Keratinocyte (primary cell): ENCODE measurements around the gene MYBPH. TPM values are rescaled to one million over a fixed set of nuclear protein-coding genes. Genes with fewer than 3 reads are reported as not detected.

Experiments used
- DNase-seq: peaks from one replicate; pipeline ENCODE4 v3.0.0-alpha.2; 2011; ENCODE audit warnings: low read depth, missing footprints, low spot score
- FAIRE-seq: peaks from 2 replicates; lab custom pipeline; 2011; peaks lifted over from hg19 to GRCh38; lab: Jason Lieb, UNC
- H2AFZ ChIP-seq: 2 replicates; pipeline ENCODE4 v1.6.0; 2012; ENCODE audit warnings: low read length, control low read depth, inconsistent platforms; ENCODE audit not compliant: control insufficient read depth
- H3K27ac ChIP-seq: 2 replicates; pipeline ENCODE4 v1.5.1; 2011; ENCODE audit warnings: low read length; ENCODE audit not compliant: control insufficient read depth, insufficient read depth
- H3K27me3 ChIP-seq: 3 replicates; pipeline ENCODE4 v1.6.0; 2011; ENCODE audit warnings: low read length; ENCODE audit not compliant: control insufficient read depth, insufficient read depth; ENCODE audit errors: extremely low read depth
- H3K36me3 ChIP-seq, 2 experiments: 2 replicates in 1 of 2; 3 replicates in 1 of 2; pipeline ENCODE4 v1.5.1; 2011; ENCODE audit warnings: low read length in 2 of 2, mild to moderate bottlenecking in 1 of 2; ENCODE audit not compliant: control insufficient read depth in 2 of 2, insufficient read depth in 2 of 2; ENCODE audit errors: extremely low read depth in 1 of 2
- H3K4me1 ChIP-seq: 3 replicates; pipeline ENCODE4 v1.5.1; 2011; ENCODE audit warnings: low read length; ENCODE audit not compliant: control insufficient read depth, insufficient read depth; ENCODE audit errors: extremely low read depth
- H3K4me2 ChIP-seq: 3 replicates; pipeline ENCODE4 v1.6.0; 2011; ENCODE audit warnings: low read depth, low read length; ENCODE audit not compliant: control insufficient read depth, insufficient read depth; ENCODE audit errors: extremely low read depth
- H3K4me3 ChIP-seq, 3 experiments: fragments of 200-600 bp in 1 of 3; sonication (generic) in 1 of 3; 2 replicates in 2 of 3; 3 replicates in 1 of 3; pipeline ENCODE4 v1.5.1; 2011 to 2016; ENCODE audit warnings: low read length in 3 of 3, mild to moderate bottlenecking in 3 of 3, control low read depth in 2 of 3, inconsistent platforms in 1 of 3, low read depth in 1 of 3, mixed read lengths in 1 of 3, mixed run types in 1 of 3, moderate library complexity in 1 of 3; ENCODE audit not compliant: control insufficient read depth in 2 of 3, insufficient read depth in 2 of 3; ENCODE audit errors: extremely low read depth in 1 of 3
- H3K79me2 ChIP-seq: 2 replicates; pipeline ENCODE4 v1.6.0; 2012; ENCODE audit warnings: low read length; ENCODE audit not compliant: control insufficient read depth, insufficient read depth
- H3K9ac ChIP-seq: 3 replicates; pipeline ENCODE4 v1.6.0; 2011; ENCODE audit warnings: low read length; ENCODE audit not compliant: control insufficient read depth, insufficient read depth; ENCODE audit errors: extremely low read depth
- H3K9me1 ChIP-seq: 3 replicates; pipeline ENCODE4 v1.6.0; 2011; ENCODE audit warnings: low read length; ENCODE audit not compliant: control insufficient read depth, insufficient read depth; ENCODE audit errors: extremely low read depth
- H3K9me3 ChIP-seq: 2 replicates; pipeline ENCODE4 v1.5.1; 2012; ENCODE audit warnings: low read depth, low read length; ENCODE audit not compliant: control insufficient read depth
- H4K20me1 ChIP-seq: 3 replicates; pipeline ENCODE4 v1.6.0; 2011; ENCODE audit warnings: low read length; ENCODE audit not compliant: control insufficient read depth, insufficient read depth; ENCODE audit errors: extremely low read depth
- CTCF ChIP-seq, 3 experiments: IDR thresholded peaks in 1 of 3; conservative IDR thresholded peaks in 1 of 3; optimal IDR thresholded peaks in 1 of 3; 2 replicates in 2 of 3; 3 replicates in 1 of 3; pipeline versions ENCODE3 to v1.5.1; 2011; ENCODE audit warnings: low read length in 3 of 3, mild to moderate bottlenecking in 3 of 3, moderate library complexity in 2 of 3, control low read depth in 1 of 3, inconsistent platforms in 1 of 3; ENCODE audit not compliant: insufficient read depth in 2 of 3; ENCODE audit errors: extremely low read depth in 1 of 3
- EZH2 ChIP-seq: IDR thresholded peaks from one replicate; pipeline ENCODE4 v1.6.1; 2012; ENCODE audit warnings: inconsistent platforms, mild to moderate bottlenecking, low read length, moderate library complexity
- dilution Hi-C: fragments of 300-500 bp; cut with MboI; formaldehyde crosslinking; loops from one replicate; pipeline ENCODE4 v1.7.0; 2020; ENCODE audit warnings: low sequenced_read_pairs; ENCODE audit not compliant: extremely low pct_ligation_motif_present
- polyA plus RNA-seq, 5 experiments: library from polyadenylated mRNA; depleted of rRNA in 3 of 5; stranded (reverse) in 3 of 5; stranded (forward) in 1 of 5; unstranded in 1 of 5; fragments of >200 nt; gene quantifications; 1 replicate in 1 of 5; 2 replicates in 3 of 5; 3 replicates in 1 of 5; pipeline versions ENCODE4 v1.2.1 to v1.2.3, GENCODE V29; 2011 to 2012; ENCODE audit warnings: missing spikeins in 2 of 5, low read depth in 1 of 5, low replicate concordance in 1 of 5

MYBPH gene
- polyA plus RNA-seq, 1 donor (not counting 4 experiments of a cell fraction or from before 2014, with no cell fraction given) = not detected

- Histone ChIP-seq H3K4me2 (no peak overlapping the region), H3K9ac (no peak overlapping the region), H3K79me2 (no peaks in the 10 kb centered on the region), H3K36me3 (no peaks in the 10 kb centered on the region), H3K9me3 (peaks cover 3% of the 10 kb centered on the region), H4K20me1 (no peaks in the 10 kb centered on the region), H3K9me1 (no peaks in the 10 kb centered on the region), H3K4me1 (no peaks in the 10 kb centered on the region), H3K27ac (no peak overlapping the region), H2AFZ (no peak overlapping the region), H3K27me3 (peaks cover 24% of the 10 kb centered on the region), H3K4me3 (no peak overlapping the region)
- no peak for FAIRE-seq
- DNase-seq = no peak
- no peak for TF ChIP-seq EZH2
- no peak for TF ChIP-seq CTCF (optimal IDR thresholded peaks at IDR 0.05 in 1 of 3, IDR thresholded peaks at IDR 0.05 in 1 of 3, conservative IDR thresholded peaks at IDR 0.05 in 1 of 3; ENCODE audit: extremely low read depth in 1 of 3, insufficient read depth in 2 of 3, low read length in 3 of 3)
- dilution Hi-C loops = no loop called here
Measured at GRCh38 chr1:203162403-203162802, 13.2 kb downstream of the MYBPH start.

- Histone ChIP-seq H3K4me1 (no peaks in the 10 kb centered on the region), H2AFZ (no peak overlapping the region), H3K36me3 (no peaks in the 10 kb centered on the region), H3K27me3 (peaks cover 24% of the 10 kb centered on the region), H3K27ac (no peak overlapping the region), H3K9me1 (no peaks in the 10 kb centered on the region), H3K79me2 (no peaks in the 10 kb centered on the region), H4K20me1 (no peaks in the 10 kb centered on the region), H3K9me3 (peaks cover 3% of the 10 kb centered on the region), H3K4me2 (no peak overlapping the region), H3K4me3 (no peak overlapping the region), H3K9ac (no peak overlapping the region)
- DNase-seq (no peak), FAIRE-seq (no peak)
- TF ChIP-seq CTCF (optimal IDR thresholded peaks at IDR 0.05 in 1 of 3, IDR thresholded peaks at IDR 0.05 in 1 of 3, conservative IDR thresholded peaks at IDR 0.05 in 1 of 3; ENCODE audit: extremely low read depth in 1 of 3, insufficient read depth in 2 of 3, low read length in 3 of 3) (no peak), EZH2 (no peak)
- dilution Hi-C loops = no loop called here
Measured at GRCh38 chr1:203161703-203162102, 13.9 kb downstream of the MYBPH start.
